Measurements from ENCODE around the gene YY2. TPM values are rescaled to one million over a fixed set of nuclear protein-coding genes. Genes with fewer than 3 reads are reported as not detected.

The YY2 gene
- total RNA-seq, 2 donors from 2014 or later: 3.9 to 4.9 TPM

DNA sequence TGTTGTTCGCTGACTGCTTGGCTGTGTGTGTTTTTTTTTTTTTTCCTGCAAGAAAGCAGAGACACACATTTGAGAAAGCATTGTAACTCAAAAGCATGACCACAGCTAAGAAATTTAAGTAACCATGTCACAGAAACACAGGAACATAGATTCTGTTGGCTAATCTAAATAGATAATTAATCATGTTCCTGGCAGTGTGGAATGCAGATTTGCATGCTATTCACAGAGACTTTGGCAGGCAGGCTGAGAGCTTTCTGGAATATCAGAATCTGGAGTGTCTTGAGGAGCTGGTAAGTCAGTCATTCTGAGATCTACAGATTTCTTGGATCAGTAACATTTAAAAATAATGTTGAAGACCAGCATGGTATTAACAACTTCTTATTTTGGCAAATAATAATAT, 51.5 kb downstream of the YY2 start:
- Histone ChIP-seq H3K9me3 (no peaks in the 10 kb centered on the region), H3K27ac (peak overlapping the region in 1 of 4 donors; percentile 12), H3K4me3 (no peak overlapping the region), H3K27me3 (no peaks in the 10 kb centered on the region), H3K4me1 (no peaks in the 10 kb centered on the region), H3K36me3 (replicated peaks in 1 of 2; ENCODE audit: insufficient read depth in 1 of 2, low read depth in 2 of 2) (no peaks in the 10 kb centered on the region)
- ATAC-seq (no peak), DNase-seq (no peak)
- no peak for TF ChIP-seq POLR2A (IDR thresholded peaks at IDR 0.05)
- TF ChIP-seq, protein P1, sequence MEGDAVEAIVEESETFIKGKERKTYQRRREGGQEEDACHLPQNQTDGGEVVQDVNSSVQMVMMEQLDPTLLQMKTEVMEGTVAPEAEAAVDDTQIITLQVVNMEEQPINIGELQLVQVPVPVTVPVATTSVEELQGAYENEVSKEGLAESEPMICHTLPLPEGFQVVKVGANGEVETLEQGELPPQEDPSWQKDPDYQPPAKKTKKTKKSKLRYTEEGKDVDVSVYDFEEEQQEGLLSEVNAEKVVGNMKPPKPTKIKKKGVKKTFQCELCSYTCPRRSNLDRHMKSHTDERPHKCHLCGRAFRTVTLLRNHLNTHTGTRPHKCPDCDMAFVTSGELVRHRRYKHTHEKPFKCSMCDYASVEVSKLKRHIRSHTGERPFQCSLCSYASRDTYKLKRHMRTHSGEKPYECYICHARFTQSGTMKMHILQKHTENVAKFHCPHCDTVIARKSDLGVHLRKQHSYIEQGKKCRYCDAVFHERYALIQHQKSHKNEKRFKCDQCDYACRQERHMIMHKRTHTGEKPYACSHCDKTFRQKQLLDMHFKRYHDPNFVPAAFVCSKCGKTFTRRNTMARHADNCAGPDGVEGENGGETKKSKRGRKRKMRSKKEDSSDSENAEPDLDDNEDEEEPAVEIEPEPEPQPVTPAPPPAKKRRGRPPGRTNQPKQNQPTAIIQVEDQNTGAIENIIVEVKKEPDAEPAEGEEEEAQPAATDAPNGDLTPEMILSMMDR (IDR thresholded peaks at IDR 0.05): no peak
- intact Hi-C loops (cut with DNase I): no loop called here
- 63 to 71% methylated on average over 1 of the region's 1 CpG for WGBS, 2 donors

Small RNAs within 50 kb of the gene (small RNA-seq; reads per million reads assigned to genes)
- gene U73479.1: not detected

Other genes starting within 250 kb of the YY2 start
- gene KLHL34, start 197.7 kb upstream of the YY2 start, total RNA-seq: not detected
- gene SMPX, start 97.9 kb upstream of the YY2 start, total RNA-seq: not detected
- gene MBTPS2, start 16.4 kb upstream of the YY2 start, total RNA-seq: 1 to 10 TPM; 4.3 to 6.7 TPM
- 10 to 100 TPM; 13.5 to 20.5 TPM for gene SMS, start 84.7 kb downstream of the YY2 start, total RNA-seq
- gene PHEX, start 176.3 kb downstream of the YY2 start, total RNA-seq: not detected